HL-60/S4 (cell line): ENCODE results near the gene HSD17B8.

Experiments
- in situ Hi-C: fragments of 300-500 bp; cut with MboI; formaldehyde crosslinking; loops from 2 replicates; pipeline ENCODE4 v1.14.3; 2022; ENCODE audit warnings: low sequenced_read_pairs

The HSD17B8 gene

GRCh38 chr6:33171016-33171879 lies 33.2 kb upstream of the HSD17B8 start:
- in situ Hi-C loops = no loop called here

GRCh38 chr6:33171880-33172687 lies 32.4 kb upstream of the HSD17B8 start:
- in situ Hi-C loops = no loop called here

- in situ Hi-C loops = no loop called here
Measured at GRCh38 chr6:33172688-33173534, 31.5 kb upstream of the HSD17B8 start.

- in situ Hi-C loops = no loop called here
Measured at GRCh38 chr6:33173535-33174180, 30.8 kb upstream of the HSD17B8 start.

- in situ Hi-C loops = no loop called here
Measured at GRCh38 chr6:33174784-33175183, 29.7 kb upstream of the HSD17B8 start.

- in situ Hi-C loops = no loop called here
Measured at GRCh38 chr6:33175436-33176069, 28.9 kb upstream of the HSD17B8 start.

GRCh38 chr6:33176906-33177305 lies 27.5 kb upstream of the HSD17B8 start:
- in situ Hi-C loops = no loop called here

GRCh38 chr6:33177552-33178446 lies 26.7 kb upstream of the HSD17B8 start:
- in situ Hi-C loops = no loop called here

GRCh38 chr6:33178755-33179475 lies 25.5 kb upstream of the HSD17B8 start:
- in situ Hi-C loops = no loop called here

- in situ Hi-C loops = no loop called here
Measured at GRCh38 chr6:33181141-33181540, 23.3 kb upstream of the HSD17B8 start.

GRCh38 chr6:33183071-33183683 lies 21.3 kb upstream of the HSD17B8 start:
- in situ Hi-C loops = no loop called here

GRCh38 chr6:33185190-33185589 lies 19.3 kb upstream of the HSD17B8 start:
- in situ Hi-C loops = no loop called here

GRCh38 chr6:33185654-33186187 lies 18.7 kb upstream of the HSD17B8 start:
- in situ Hi-C loops = no loop called here

GRCh38 chr6:33187809-33188208 lies 16.6 kb upstream of the HSD17B8 start:
- in situ Hi-C loops = no loop called here

GRCh38 chr6:33189164-33189563 lies 15.3 kb upstream of the HSD17B8 start:
- in situ Hi-C loops = no loop called here

- in situ Hi-C loops = no loop called here
Measured at GRCh38 chr6:33189625-33190448, 14.6 kb upstream of the HSD17B8 start.
